GM18505 (cell line): ENCODE results near the gene RAB44.

Experiments used
- ATAC-seq: cut with Tn5 transposase; IDR thresholded peaks from one replicate; pipeline ENCODE4 v1.9.1; 2021; ENCODE audit not compliant: unreplicated experiment
- POLR2A ChIP-seq: IDR thresholded peaks from 4 replicates; pipeline ENCODE4 v1.6.1; 2011; ENCODE audit warnings: borderline replicate concordance; ENCODE audit not compliant: insufficient read depth, insufficient read length; ENCODE audit errors: extremely low read depth

RAB44 gene

GRCh38 chr6:36756786-36757185, 59.2 kb downstream of the RAB44 start:
- TF ChIP-seq POLR2A = peak; percentile 43
- ATAC-seq = no peak

- no peak for TF ChIP-seq POLR2A
- ATAC-seq = no peak
Observed at GRCh38 chr6:36757206-36757605, 59.6 kb downstream of the RAB44 start.

GRCh38 chr6:36757943-36758508, 60.4 kb downstream of the RAB44 start:
- no peak for ATAC-seq
- no peak for TF ChIP-seq POLR2A

GRCh38 chr6:36758516-36759147, 61.0 kb downstream of the RAB44 start:
- TF ChIP-seq POLR2A = no peak
- ATAC-seq = no peak

GRCh38 chr6:36759148-36759759, 61.6 kb downstream of the RAB44 start:
- no peak for TF ChIP-seq POLR2A
- no peak for ATAC-seq

- TF ChIP-seq POLR2A = no peak
- no peak for ATAC-seq
Observed at GRCh38 chr6:36760685-36761435, 63.2 kb downstream of the RAB44 start.

- ATAC-seq = no peak
- no peak for TF ChIP-seq POLR2A
Observed at GRCh38 chr6:36762123-36762522, 64.5 kb downstream of the RAB44 start.

- no peak for TF ChIP-seq POLR2A
- ATAC-seq = no peak
Observed at GRCh38 chr6:36765190-36765589, 67.6 kb downstream of the RAB44 start.

- TF ChIP-seq POLR2A = no peak
- peak; percentile 68 for ATAC-seq
Observed at GRCh38 chr6:36765594-36766398, 68.2 kb downstream of the RAB44 start.

- TF ChIP-seq POLR2A = no peak
- no peak for ATAC-seq
Observed at GRCh38 chr6:36766399-36766945, 68.8 kb downstream of the RAB44 start.

- ATAC-seq = no peak
- TF ChIP-seq POLR2A = no peak
Observed at GRCh38 chr6:36769183-36769675, 71.6 kb downstream of the RAB44 start.

- ATAC-seq = no peak
- TF ChIP-seq POLR2A = no peak
Observed at GRCh38 chr6:36769676-36770499, 72.3 kb downstream of the RAB44 start.
